T47D (cell line): Measurements from ENCODE around the gene PTPRD.

Experiments
- DNase-seq, 2 experiments: peaks; one replicate each; pipeline versions ENCODE4 v3.0.0 to v3.0.0-alpha.2; 2011 to 2012; ENCODE audit warnings: low read depth in 1 of 2, low spot score in 1 of 2
- JUND ChIP-seq: IDR thresholded peaks from 2 replicates; pipeline ENCODE4 v1.6.1; 2012; ENCODE audit warnings: low read depth
- in situ Hi-C: cut with HindIII; loops from 2 replicates; pipeline ENCODE4 v1.10.0; 2016; ENCODE audit warnings: low sequenced_read_pairs, low pct_unique_long_range_greater_than_20kb

Gene PTPRD

DNA sequence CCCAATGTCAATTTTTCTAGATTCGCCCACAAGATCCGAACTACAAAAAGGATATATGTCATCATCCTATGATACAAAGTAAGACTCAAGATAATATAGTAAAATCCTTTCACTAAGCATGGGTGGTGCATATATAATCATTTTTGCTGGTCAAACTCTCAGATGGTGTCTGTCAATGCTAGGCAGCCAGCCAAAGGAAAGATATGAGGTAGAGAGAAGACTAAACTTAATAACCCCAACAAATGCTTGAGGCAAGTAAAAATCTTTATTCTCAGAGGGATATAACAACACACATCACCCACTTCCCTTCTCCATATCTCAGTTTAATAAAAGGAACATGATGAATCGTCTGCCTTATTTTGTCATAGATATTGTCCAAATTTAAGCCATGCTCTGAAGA lies 1972.0 kb downstream of the PTPRD start:
- no peak for DNase-seq
- TF ChIP-seq JUND = no peak
- in situ Hi-C loops = no loop called here

GRCh38 chr9:8637626-8638025 lies 1975.2 kb downstream of the PTPRD start:
- in situ Hi-C loops = no loop called here
- no peak for TF ChIP-seq JUND
- no peak for DNase-seq

GRCh38 chr9:8633784-8634183 lies 1979.0 kb downstream of the PTPRD start:
- in situ Hi-C loops = no loop called here
- no peak for DNase-seq
- TF ChIP-seq JUND = no peak

GRCh38 chr9:8632493-8632892 lies 1980.3 kb downstream of the PTPRD start:
- no peak for DNase-seq
- no peak for TF ChIP-seq JUND
- in situ Hi-C loops = no loop called here

DNA sequence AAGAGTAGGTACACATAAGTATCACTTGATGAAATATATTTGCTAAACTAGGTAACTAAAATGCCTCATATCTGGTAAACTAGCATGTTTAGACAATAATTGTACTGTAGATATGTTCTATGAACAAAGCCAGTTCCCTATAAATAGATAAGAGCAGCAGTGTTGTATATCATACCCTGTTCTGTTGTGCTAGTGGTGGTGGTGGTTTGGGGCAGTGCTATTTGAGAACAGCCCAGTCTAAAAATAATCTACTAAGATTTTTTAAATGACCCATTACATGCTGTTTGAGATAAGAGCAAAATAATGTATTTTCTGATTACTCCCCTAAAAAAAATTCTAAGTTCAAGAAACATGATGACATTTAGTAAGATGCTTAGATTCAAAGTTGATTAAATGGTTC lies 1984.0 kb downstream of the PTPRD start:
- in situ Hi-C loops = no loop called here
- no peak for TF ChIP-seq JUND
- DNase-seq = no peak

DNA sequence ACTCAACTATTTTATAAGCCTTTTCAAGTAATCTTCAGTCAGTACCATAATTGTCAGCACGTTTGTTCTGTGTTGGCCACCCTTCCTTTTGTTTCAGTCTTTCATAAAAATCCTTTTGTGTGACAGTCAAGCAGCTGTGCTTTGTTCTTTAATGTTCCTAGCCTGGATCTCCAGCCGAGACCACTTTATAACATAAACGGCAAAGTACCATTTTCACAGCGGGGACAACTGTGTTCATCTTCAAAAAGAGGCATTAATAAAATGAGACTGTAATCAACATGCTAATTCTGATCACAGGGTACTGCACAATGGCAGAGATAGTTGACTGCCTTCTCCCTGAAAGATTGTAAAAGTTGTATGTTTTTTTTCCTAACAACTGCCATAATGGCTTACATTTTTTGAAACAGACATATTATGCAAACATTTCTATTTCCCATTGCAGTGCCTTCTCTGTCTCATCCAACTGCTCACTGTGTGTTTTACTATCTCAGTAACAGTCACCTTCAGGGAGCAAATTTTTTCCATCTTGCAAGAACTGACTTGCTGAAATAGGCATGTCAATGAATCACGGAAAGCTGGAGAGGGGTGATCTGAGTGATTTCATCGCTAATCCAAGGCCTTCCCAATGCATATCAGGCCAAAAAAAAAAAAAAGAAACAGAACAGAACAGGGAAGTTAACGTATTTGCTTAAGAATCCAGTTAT lies 1984.7 kb downstream of the PTPRD start:
- no peak for TF ChIP-seq JUND
- in situ Hi-C loops = no loop called here
- no peak for DNase-seq

DNA sequence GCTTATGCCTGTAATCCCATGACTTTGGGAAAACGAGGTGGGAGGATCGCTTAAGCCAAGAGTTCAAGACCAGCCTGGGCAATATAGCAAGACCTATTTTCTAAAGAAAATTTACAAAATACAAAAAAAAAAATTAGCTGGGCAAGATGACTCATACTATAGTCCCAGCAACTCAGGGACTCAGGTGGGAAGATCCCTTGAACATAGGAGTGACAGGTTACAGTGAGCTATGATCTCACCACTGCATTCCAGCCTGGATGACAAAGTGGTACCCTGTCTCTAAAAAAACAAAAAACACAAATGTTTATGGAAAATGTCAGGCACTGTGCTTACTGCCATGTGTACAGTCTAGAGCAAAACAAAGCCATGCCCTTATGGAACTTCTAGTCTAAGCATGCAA lies 1989.9 kb downstream of the PTPRD start:
- no peak for TF ChIP-seq JUND
- in situ Hi-C loops = no loop called here
- DNase-seq = no peak

GRCh38 chr9:8622222-8622802 lies 1990.5 kb downstream of the PTPRD start:
- DNase-seq = no peak
- no peak for TF ChIP-seq JUND
- in situ Hi-C loops = no loop called here

- no peak for TF ChIP-seq JUND
Measured at GRCh38 chr9:8621416-8621815, 1991.4 kb downstream of the PTPRD start.

DNA sequence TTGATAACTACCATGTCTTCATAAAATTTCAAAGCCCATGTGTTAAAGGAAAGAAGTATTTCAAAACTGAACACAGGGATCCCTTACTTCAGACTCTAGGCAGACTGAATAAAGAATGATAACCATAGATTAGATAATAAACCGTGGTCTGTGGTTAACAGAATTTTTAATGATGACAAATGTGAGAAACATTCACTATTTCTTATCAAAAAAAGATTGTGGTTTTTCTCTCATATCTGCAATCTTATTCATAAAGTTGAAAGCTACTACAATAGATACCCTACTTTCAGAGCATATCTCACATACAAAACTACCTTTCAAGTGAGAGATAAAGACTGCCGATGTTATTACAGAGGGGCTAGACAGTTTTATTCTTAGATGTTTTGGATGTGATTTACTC lies 1996.4 kb downstream of the PTPRD start:
- no peak for DNase-seq
- TF ChIP-seq JUND = no peak
- in situ Hi-C loops = no loop called here

More at GRCh38 chr9:8621416-8621815, 1991.4 kb downstream of the PTPRD start:
- DNase-seq = no peak
- in situ Hi-C loops = no loop called here

GRCh38 chr9:8614926-8615440 lies 1997.8 kb downstream of the PTPRD start:
- no peak for TF ChIP-seq JUND
- DNase-seq = no peak
- in situ Hi-C loops = no loop called here

- in situ Hi-C loops = no loop called here
- TF ChIP-seq JUND = no peak
- no peak for DNase-seq
Measured at GRCh38 chr9:8613346-8613825, 1999.4 kb downstream of the PTPRD start.

GRCh38 chr9:8611153-8611552 lies 2001.6 kb downstream of the PTPRD start:
- TF ChIP-seq JUND = no peak
- DNase-seq = no peak
- in situ Hi-C loops = no loop called here
